Measurements from ENCODE around the gene LCN1.

GRCh38 chr9:135503371-135504261, 17.6 kb upstream of the LCN1 start:
- TF ChIP-seq CTCF (conservative IDR thresholded peaks at IDR 0.05; ENCODE audit: low read length) (no peak), EZH2phosphoT487 (IDR thresholded peaks at IDR 0.05; ENCODE audit: borderline replicate concordance) (no peak)
